ENCODE data around the gene CMC1.

Gene CMC1

GRCh38 chr3:28308196-28308595, 66.8 kb downstream of the CMC1 start:
- no peak for DNase-seq

- DNase-seq, result no peak
Measured at GRCh38 chr3:28315711-28316110, 74.3 kb downstream of the CMC1 start.

- no peak for DNase-seq
Measured at GRCh38 chr3:28316226-28316625, 74.8 kb downstream of the CMC1 start.

GRCh38 chr3:28317438-28318022, 76.1 kb downstream of the CMC1 start:
- DNase-seq, result no peak

- DNase-seq, result no peak
Measured at GRCh38 chr3:28320981-28321380, 79.6 kb downstream of the CMC1 start.

GRCh38 chr3:28322464-28322863, 81.0 kb downstream of the CMC1 start:
- no peak for DNase-seq

GRCh38 chr3:28326458-28326926, 85.1 kb downstream of the CMC1 start:
- DNase-seq, result no peak

GRCh38 chr3:28328188-28329151, 87.1 kb downstream of the CMC1 start:
- DNase-seq, result no peak

GRCh38 chr3:28334552-28334951, 93.1 kb downstream of the CMC1 start:
- no peak for DNase-seq

- no peak for DNase-seq
Measured at GRCh38 chr3:28335246-28335645, 93.8 kb downstream of the CMC1 start.

GRCh38 chr3:28337230-28337629, 95.8 kb downstream of the CMC1 start:
- no peak for DNase-seq

GRCh38 chr3:28343144-28343543, 101.7 kb downstream of the CMC1 start:
- no peak for DNase-seq

- no peak for DNase-seq
Measured at GRCh38 chr3:28345690-28346089, 104.3 kb downstream of the CMC1 start.

- DNase-seq, result no peak
Measured at GRCh38 chr3:28347374-28348264, 106.2 kb downstream of the CMC1 start.

GRCh38 chr3:28348265-28348628, 106.8 kb downstream of the CMC1 start:
- DNase-seq, result no peak

- peak; percentile 34 for DNase-seq
Measured at GRCh38 chr3:28348629-28349468, 107.4 kb downstream of the CMC1 start, which contains the start of the genes AZI2 and ZCWPW2. Gene AZI2 (minus strand): TSS chr3:28348824. CDS start chr3:28340617, 8,207 bp downstream. Gene ZCWPW2 (plus strand): TSS chr3:28348721. CDS start chr3:28413069, 64,348 bp downstream.

- no peak for DNase-seq
Measured at GRCh38 chr3:28349469-28350000, 108.1 kb downstream of the CMC1 start.

Measured in NCI-H1694 (cell line).